Thyroid gland (tissue), 4 donors: ENCODE measurements around the gene CFC1.
"Not testable (repeated sequence)": the region's sequence is repeated elsewhere in the genome, so short reads cannot be mapped to it uniquely, and the experiment has no call there.

Source experiments
- POLR2A ChIP-seq, 2 donors: fragments of 450-650 bp; IDR thresholded peaks; one replicate each; pipeline ENCODE4 v1.6.1; 2017; ENCODE audit warnings: antibody characterized with exemption in 2 of 2, mild to moderate bottlenecking in 2 of 2, moderate library complexity in 1 of 2
- TF ChIP-seq, protein P1 (sequence below), 6 experiments: fragments of 200-600 bp in 3 of 6; fragments of 450-650 bp in 3 of 6; sonication (generic) in 3 of 6; IDR thresholded peaks; one replicate each; pipeline ENCODE4 v1.5.1; 2016 to 2019; ENCODE audit warnings: antibody characterized with exemption in 6 of 6, mild to moderate bottlenecking in 2 of 6, inconsistent platforms in 1 of 6, moderate library complexity in 1 of 6

DNA sequence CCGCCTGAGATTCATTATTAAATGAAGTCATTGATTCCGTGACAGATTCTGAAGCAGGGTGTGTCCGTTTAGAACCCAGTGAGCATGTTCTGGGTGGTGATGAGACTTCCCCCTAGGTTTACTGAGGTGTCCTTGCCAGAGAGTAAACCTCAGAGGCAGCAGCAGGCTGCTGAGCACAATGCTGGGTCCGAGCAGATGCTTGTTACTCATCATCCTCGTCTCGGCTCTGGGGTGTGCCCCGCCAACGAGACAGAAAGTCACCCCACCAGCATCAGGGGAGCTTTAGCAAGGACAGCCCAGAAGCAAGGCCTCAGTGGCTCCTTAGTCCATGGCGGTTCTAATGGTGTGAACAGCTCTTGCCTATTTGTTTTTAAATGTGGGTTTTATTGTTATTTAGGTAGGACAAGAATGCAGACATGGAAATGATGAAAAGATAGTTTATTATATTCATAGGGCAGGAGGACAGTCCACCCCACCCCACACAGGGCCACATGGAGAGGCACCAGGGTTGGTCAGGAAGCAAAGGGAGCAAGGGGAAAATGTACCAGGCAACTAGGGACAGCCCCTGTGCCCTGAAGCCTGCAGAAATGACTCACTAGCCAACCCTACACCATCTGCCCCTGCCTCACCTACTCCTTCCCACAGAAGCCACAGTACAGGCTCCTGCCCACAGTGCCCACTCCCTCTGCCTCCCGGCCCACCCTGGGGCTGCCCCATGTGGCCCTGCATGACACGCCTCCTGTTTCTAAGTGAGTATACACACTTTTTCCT is 10.5 kb downstream of the CFC1 start:
- TF ChIP-seq POLR2A (IDR thresholded peaks at IDR 0.05), result not testable (repeated sequence)
- TF ChIP-seq, protein P1, sequence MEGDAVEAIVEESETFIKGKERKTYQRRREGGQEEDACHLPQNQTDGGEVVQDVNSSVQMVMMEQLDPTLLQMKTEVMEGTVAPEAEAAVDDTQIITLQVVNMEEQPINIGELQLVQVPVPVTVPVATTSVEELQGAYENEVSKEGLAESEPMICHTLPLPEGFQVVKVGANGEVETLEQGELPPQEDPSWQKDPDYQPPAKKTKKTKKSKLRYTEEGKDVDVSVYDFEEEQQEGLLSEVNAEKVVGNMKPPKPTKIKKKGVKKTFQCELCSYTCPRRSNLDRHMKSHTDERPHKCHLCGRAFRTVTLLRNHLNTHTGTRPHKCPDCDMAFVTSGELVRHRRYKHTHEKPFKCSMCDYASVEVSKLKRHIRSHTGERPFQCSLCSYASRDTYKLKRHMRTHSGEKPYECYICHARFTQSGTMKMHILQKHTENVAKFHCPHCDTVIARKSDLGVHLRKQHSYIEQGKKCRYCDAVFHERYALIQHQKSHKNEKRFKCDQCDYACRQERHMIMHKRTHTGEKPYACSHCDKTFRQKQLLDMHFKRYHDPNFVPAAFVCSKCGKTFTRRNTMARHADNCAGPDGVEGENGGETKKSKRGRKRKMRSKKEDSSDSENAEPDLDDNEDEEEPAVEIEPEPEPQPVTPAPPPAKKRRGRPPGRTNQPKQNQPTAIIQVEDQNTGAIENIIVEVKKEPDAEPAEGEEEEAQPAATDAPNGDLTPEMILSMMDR (IDR thresholded peaks at IDR 0.05), result not testable (repeated sequence)
